Nephron progenitor cell (in vitro differentiated cells): ENCODE measurements around the gene ROR2.

Experiments used
- DNase-seq: peaks from one replicate; pipeline ENCODE4 v3.0.0; 2021
- H3K27ac Mint-ChIP-seq: 2 replicates; pipeline ENCODE4 v1.8.0; 2021; ENCODE audit warnings: mild to moderate bottlenecking, moderate library complexity, mixed read lengths
- H3K27me3 Mint-ChIP-seq: 2 replicates; pipeline ENCODE4 v1.8.0; 2021; ENCODE audit warnings: mild to moderate bottlenecking, low read depth, mixed read lengths; ENCODE audit not compliant: poor library complexity
- H3K36me3 Mint-ChIP-seq: 2 replicates; pipeline ENCODE4 v1.8.0; 2021; ENCODE audit warnings: low read depth, mixed read lengths
- H3K4me1 Mint-ChIP-seq: 2 replicates; pipeline ENCODE4 v1.8.0; 2021; ENCODE audit warnings: mixed read lengths
- H3K4me3 Mint-ChIP-seq: 2 replicates; pipeline ENCODE4 v1.8.0; 2021; ENCODE audit warnings: mild to moderate bottlenecking, moderate library complexity, mixed read lengths
- H3K9me3 Mint-ChIP-seq: 2 replicates; pipeline ENCODE4 v1.8.0; 2021; ENCODE audit warnings: mild to moderate bottlenecking, moderate library complexity, mixed read lengths
- CTCF ChIP-seq: fragments of 200-600 bp; sonication (generic); IDR thresholded peaks from 2 replicates; pipeline ENCODE4 v1.5.0; 2021; ENCODE audit warnings: antibody characterized with exemption

Gene ROR2

DNA sequence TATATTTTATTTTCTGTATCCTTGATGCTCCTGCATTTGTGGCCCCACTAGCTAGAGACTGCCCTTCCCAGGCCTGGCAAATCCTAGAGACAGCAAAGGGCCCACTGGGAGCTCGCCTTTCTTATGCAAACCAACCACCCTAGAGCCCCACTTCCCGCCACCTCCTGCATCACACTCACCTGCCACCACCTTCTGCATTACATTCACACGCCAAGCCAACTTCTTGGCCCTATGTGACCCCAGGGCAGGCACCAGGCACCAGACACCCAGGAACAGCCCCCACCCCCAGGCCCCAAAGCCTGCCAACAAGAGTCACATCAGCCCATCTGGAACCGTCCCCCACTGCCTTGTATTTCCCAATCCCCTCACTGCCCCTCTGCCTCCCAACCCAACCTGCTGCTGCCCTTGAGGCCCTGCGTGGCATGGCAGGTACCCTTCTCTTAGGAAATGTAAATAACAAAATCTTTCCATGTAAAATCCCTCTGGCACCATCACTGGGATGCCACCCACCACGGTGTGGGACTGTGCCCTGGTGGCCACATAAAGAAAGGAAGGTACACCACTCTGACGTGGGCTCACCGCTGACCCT lies 22.0 kb downstream of the ROR2 start:
- Mint-ChIP-seq H3K4me1 (peaks cover 29% of the 10 kb centered on the region), H3K27me3 (peaks cover 4% of the 10 kb centered on the region), H3K27ac (peak overlapping the region; percentile 25), H3K9me3 (peaks cover 78% of the 10 kb centered on the region), H3K36me3 (peaks cover 93% of the 10 kb centered on the region), H3K4me3 (no peak overlapping the region)
- no peak for DNase-seq
- TF ChIP-seq CTCF = no peak

DNA sequence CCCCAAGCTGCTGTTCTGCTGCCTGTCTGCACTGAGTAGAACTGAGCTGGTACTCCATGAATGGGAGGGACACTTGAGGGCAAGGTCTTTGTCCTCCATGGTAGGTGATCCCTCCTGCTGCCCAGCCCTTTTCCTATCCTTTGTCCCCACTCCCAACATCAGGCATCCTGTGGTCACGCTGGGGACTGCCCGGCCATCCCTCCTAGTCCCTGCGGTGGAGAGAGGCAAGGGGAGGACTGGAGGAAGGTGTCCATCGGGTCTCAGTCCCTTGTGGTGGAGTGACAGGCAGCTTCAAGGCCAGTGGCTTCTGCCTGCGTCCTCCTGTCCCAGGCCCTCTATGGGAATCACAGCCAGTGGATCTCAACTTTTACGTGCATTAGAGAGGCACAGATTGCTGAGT lies 25.9 kb downstream of the ROR2 start:
- H3K4me3 Mint-ChIP-seq = no peak overlapping the region
- H3K4me1 Mint-ChIP-seq = peaks cover 65% of the 10 kb centered on the region
- DNase-seq = no peak
- peaks cover 48% of the 10 kb centered on the region for H3K9me3 Mint-ChIP-seq
- peaks cover 84% of the 10 kb centered on the region for H3K36me3 Mint-ChIP-seq
- TF ChIP-seq CTCF = no peak
- H3K27me3 Mint-ChIP-seq = peaks cover 6% of the 10 kb centered on the region
- peak overlapping the region; percentile 79 for H3K27ac Mint-ChIP-seq

DNA sequence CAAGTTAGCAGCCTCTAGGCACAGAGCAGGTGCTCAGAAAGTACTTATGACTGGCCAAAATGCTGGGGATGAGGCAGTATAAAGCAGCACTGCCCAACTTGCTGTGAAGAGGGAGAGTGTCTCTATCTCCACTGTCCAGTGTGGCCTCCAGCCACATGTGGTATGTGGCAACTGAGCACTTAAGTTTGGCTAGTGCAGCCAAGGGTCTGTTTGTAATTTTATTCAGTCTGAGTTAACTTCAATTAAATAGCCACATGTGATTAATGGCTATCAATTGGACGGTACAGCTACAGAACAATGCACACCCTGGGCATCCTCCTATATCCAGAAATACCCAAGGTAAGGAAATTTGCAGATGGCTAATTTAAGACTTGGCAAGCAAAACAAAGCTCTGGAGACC lies 26.9 kb downstream of the ROR2 start:
- peaks cover 6% of the 10 kb centered on the region for H3K27me3 Mint-ChIP-seq
- H3K4me1 Mint-ChIP-seq = peaks cover 74% of the 10 kb centered on the region
- no peak overlapping the region for H3K27ac Mint-ChIP-seq
- DNase-seq = no peak
- H3K4me3 Mint-ChIP-seq = no peak overlapping the region
- TF ChIP-seq CTCF = no peak
- peaks cover 38% of the 10 kb centered on the region for H3K9me3 Mint-ChIP-seq
- H3K36me3 Mint-ChIP-seq = peaks cover 84% of the 10 kb centered on the region

- TF ChIP-seq CTCF = no peak
- DNase-seq = no peak
- Mint-ChIP-seq H3K4me3 (no peak overlapping the region), H3K27me3 (peaks cover 2% of the 10 kb centered on the region), H3K27ac (no peak overlapping the region), H3K9me3 (peaks cover 29% of the 10 kb centered on the region), H3K36me3 (peaks cover 79% of the 10 kb centered on the region), H3K4me1 (peaks cover 76% of the 10 kb centered on the region)
Measured at GRCh38 chr9:91921371-91921770, 28.7 kb downstream of the ROR2 start.

DNA sequence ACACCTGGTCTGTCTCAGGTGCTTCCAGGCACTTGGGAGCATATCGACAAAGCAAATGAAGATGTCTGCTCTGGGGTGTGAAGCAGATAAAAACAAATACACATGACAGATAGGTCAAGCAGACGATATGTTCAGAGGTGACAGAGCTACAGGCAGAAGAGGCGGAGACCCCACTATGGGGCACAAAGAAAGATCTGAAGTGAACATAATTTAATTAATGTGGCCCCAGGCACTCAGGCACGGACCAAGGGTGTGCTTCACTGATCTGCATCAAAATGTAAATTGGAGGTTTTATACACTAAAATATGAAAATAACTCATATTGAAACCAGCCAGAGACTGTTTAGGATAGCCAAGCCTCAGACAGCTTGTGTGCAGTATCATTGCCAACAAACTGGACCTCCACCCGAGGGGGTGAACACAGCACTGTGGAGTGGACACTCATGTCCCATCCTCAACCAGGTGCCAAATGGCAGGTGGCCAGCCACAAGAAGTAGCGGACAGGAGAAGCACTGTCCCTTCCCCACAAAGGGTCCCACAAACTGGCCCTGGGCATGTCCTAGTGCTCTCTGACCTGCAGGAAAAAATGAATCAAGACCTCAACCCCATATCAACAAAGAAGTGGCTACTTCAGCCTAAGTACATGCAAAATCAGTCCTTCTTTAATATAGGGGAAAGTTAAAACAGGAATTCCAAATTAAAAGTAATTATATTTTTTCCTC lies 29.2 kb downstream of the ROR2 start:
- peaks cover 84% of the 10 kb centered on the region for H3K36me3 Mint-ChIP-seq
- H3K4me1 Mint-ChIP-seq = peaks cover 78% of the 10 kb centered on the region

More for the DNA sequence above, 29.2 kb downstream of the ROR2 start:
- H3K9me3 Mint-ChIP-seq = peaks cover 31% of the 10 kb centered on the region
- H3K27ac Mint-ChIP-seq = no peak overlapping the region
- DNase-seq = no peak
- no peak overlapping the region for H3K4me3 Mint-ChIP-seq
- H3K27me3 Mint-ChIP-seq = peaks cover 2% of the 10 kb centered on the region
- TF ChIP-seq CTCF = no peak
